AML-193 (cell line): ENCODE measurements around the gene TCF21.
A peak's percentile ranks its signal among the peaks of the same experiment; 100 is the strongest.

Experiments used
- DNase-seq, 2 experiments: peaks; one replicate each; lab custom pipeline; 2025; lab: John Stamatoyannopoulos, UW

TCF21 gene

GRCh38 chr6:133889557-133890403 is 867 bp downstream of the TCF21 start:
- DNase-seq, result no peak

DNA sequence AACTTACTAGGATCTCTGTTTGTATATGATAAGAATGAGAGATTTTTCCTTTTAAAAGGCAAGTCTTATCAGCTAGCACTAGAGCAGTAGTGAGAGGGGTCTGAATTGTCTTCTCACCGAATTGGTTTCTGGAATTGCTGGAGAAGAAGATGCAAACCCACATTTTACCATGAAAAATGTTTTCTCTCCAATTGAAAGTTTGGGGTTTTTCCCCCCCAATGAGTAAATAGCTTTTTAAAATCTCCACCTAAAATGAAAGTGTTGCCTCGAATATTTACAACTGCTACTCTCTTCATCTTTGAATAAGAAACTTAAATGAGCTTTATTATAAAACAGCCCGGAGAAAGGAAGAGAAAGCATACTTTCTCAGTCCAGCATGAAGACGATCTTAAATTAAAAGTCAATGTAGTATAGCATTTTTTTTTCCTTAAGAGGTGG is 1.8 kb downstream of the TCF21 start:
- no peak for DNase-seq

DNA sequence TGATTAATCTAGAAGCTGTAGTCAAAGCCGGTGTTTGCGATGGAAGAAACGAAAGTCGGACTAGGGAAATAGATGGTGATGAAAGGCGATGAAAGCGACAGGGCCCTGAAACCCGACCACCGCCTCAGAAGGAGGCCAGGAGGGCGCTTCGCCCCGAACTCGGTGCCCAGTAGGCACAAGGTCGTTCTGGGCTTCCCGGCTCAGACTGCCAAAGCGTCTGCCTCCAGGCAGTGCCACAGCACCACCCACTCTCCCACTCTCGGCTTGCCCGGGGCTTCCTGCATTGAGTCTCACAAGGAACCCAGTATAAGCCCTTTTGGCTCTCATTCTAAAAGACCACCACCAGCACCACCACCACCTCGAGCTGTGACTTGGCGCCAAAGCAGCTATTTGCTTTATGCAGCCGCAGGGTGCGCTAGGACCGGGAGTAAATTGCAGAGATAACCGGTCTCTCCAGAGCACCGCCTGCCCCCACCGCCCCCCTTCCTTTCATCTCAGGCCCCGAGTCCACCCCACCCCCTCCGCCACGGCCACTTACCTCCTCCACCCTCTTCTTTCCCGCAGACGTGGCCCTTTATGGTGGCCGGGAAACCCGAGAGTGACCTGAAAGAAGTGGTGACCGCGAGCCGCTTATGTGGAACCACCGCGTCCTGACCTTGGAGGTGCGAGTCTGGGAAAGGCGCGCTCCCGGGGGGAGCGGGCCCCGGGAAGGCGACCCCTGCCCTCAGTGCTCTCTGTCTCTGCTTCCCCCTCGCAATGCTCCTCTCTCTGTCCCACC is 2.4 kb downstream of the TCF21 start:
- no peak for DNase-seq

GRCh38 chr6:133891927-133892812 is 3.3 kb downstream of the TCF21 start:
- DNase-seq, result no peak

DNA sequence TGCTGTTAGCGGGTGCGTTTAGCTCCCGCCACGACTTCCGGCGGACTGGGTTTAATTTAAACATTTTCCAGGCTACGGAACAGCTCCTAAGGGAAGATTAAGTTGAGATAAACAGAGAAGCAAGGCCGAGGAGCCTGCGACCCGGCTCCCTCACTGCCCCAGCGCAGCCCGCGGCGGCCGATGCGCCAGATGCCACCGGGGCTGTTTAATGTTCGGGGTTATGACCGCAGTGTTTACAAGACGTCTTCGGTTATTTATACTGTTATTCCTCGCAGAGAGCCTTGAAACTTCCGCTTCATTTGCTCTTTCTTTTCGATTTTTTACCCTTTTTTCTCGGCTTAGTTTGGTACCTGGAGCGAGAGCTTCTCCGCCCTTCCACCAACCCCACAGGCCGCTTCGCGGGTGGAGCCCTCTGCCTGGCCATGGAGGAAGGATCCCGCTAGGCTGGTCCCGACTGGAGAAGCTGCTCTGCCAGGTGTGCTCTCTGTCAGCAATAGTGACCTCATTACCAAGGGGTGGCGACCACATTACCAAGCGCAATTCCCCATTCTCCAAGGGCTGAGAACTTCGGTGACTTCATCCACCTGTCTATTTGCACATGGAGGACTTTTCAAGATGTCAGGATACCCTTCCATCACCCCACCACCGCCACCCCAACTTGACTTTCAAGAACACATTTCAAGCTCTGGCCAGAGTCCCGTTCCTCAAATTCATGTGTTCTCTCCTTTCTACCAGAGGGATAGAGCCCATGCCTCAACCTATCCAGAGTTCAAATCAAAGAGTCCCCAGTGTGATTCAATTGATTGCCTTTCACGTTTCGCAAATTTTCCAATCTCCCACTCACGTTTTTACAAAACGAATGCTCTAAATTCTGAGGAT is 4.1 kb downstream of the TCF21 start:
- no peak for DNase-seq

DNA sequence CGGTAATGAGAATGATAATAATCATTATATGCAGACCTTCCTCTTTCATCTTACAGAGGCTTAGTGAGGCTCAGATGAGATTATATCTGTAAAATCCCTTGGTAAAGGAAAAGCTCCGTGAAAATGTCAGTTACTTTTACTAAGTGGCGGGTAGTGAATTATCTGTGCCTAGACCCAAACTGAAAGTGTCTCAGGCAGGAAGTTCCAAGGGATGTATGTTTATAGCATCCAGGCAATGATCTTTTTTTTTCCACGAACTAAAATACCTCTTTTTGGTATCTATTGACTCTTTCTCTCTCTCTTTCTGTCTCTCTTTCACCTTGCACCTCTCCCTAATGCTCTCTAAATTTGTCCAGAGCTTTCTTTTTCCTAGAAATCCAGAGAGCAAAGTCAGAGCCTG is 5.0 kb downstream of the TCF21 start:
- DNase-seq, result no peak

DNA sequence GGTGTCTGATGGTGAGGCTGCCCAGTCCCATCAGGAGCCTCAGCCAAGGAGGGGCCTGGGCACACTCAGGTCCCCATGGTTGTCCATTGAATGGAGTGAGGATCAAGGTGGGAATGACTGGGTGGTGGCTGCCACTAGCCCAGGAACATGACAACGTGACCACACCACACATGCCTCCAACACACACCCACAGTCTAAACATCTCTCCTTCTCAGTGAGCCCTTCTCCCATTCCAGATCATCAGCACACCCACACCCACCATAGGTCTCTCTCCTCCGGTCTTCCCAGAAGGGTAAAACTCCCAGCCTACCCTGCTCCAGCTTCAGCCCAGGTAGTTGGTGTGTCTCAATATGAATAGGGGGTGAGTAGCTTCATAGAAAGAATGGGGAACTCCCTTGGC is 5.5 kb downstream of the TCF21 start:
- DNase-seq, result no peak

DNA sequence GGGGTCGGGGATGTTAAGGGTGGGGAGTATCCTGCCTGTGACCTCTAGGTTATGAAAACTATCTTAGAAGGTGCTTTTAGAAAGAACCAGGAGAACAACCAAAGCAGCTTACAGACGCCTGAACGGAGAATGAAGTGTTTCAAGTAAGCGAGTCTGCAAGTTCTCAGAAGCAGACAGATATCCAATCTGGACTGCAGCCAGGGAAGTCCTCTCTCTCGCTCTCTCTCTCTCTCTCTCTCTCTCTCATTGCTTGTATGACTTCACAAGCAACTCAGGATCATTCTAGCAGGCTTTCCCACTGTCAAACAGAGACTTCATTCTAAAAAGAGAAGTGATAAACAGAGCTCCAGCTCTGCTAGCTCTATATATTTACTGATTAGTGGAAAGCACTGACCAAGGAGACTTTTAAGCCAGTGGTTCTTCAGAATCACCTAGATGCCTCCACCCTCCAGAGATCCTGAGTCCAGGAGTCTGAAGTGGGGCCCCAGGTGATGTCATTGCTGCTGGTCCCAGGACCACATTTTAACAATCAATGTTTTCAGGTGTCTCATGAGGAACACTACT is 6.0 kb downstream of the TCF21 start:
- no peak for DNase-seq

GRCh38 chr6:133895573-133896343 is 6.8 kb downstream of the TCF21 start:
- no peak for DNase-seq

GRCh38 chr6:133896344-133896721 is 7.4 kb downstream of the TCF21 start:
- DNase-seq, result no peak

DNA sequence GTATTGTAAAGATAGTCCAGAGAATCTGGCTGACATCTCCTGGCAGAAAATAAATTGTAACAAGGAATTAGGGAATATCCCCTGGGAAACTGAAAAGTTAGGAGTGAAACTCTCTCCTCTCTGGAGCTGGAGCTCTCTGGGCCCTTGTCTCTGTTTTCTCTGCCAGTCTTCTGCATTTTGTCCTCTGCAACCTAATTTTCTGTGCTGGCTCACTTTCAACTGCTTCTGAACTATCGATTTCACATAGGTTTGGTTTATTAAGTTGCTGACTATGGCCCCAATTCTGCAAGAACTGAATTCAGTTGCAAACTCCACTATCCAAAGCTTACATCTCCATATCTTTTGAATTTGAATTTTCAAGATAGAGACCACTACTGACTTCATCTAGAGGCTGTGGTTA is 9.3 kb downstream of the TCF21 start:
- DNase-seq, result no peak

GRCh38 chr6:133899556-133899955 is 10.6 kb downstream of the TCF21 start:
- DNase-seq, result no peak

- DNase-seq, result no peak
Observed at GRCh38 chr6:133903855-133904254, 14.9 kb downstream of the TCF21 start.

DNA sequence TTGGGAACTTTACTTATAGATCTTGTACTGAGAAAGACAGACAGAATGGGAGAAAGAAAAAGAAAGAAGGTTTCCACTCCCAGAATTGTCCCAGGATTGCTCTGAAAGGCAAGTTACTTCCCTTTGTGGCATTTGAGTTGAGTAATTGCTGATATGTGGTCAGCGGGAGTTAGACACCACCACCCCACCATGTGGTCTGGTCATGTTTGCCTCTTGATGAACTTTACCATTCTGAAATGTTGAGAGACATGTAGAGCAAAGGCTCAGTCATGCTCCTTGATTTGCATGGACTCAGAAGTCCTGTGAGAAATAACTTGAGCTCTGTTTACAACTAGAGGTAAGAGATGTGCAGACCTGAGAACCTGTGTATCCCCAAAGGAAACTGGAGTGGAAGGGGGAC is 17.1 kb downstream of the TCF21 start:
- peak; percentile 64 to 66 for DNase-seq

DNA sequence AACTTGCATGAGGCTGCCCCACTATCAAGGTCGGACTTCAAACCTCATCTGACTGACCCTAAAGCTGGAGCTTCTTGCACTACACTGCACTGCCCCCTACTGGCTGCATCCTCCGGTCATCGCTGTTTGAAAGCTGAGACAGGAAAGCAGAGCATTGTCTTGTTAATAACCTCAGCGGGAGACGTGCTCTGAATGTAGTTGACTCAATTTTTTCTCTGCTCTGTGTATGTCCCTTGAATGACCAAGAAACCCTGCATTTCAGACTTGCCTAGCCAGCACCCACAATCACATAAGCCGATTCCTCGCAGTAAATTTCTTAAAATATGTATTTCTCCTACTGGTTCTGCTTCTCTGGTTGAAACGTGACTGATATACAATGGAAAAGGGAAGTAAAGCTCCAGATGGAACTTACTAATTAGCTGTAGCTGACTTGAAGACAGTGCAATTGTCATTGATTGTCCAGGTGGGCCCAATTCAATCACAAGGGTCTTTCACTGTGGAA is 27.8 kb downstream of the TCF21 start:
- peak; percentile 91 to 92 for DNase-seq

- no peak for DNase-seq
Observed at GRCh38 chr6:133917781-133918180, 28.9 kb downstream of the TCF21 start.

DNA sequence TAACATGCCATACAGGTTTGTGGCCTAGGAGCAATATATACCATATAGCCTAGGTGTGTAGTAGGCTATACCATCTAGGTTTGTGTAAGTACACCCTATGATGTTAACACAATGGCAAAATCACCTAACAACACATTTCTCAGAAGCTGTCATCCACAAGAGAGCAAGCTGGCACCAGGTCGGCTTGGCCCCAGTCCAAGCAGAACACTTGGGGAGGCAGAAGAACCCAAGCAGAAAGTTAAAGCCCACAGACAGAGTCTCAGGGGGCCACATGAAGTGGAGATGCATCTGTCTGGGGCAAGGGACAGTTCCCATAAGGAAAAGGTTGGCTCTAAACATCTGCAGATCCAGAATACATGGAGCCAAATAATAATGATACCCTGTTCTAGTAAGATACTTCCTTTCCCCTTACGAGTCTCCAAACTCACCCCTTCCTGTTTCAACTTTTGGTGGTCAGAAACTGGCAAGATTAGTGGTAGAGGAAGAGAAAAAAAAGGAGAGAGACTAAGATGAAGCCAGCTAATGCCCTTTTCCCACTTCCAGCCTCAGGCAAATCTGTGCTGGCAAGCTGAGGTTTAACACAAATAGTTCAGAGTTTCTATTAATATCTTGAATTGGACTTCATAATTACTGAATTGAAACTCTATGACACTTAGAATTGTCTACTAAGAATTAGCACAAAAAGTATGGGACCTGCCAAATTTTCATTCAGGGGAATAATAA is 29.5 kb downstream of the TCF21 start:
- DNase-seq, result no peak

GRCh38 chr6:133919362-133919761 is 30.4 kb downstream of the TCF21 start:
- DNase-seq, result no peak

DNA sequence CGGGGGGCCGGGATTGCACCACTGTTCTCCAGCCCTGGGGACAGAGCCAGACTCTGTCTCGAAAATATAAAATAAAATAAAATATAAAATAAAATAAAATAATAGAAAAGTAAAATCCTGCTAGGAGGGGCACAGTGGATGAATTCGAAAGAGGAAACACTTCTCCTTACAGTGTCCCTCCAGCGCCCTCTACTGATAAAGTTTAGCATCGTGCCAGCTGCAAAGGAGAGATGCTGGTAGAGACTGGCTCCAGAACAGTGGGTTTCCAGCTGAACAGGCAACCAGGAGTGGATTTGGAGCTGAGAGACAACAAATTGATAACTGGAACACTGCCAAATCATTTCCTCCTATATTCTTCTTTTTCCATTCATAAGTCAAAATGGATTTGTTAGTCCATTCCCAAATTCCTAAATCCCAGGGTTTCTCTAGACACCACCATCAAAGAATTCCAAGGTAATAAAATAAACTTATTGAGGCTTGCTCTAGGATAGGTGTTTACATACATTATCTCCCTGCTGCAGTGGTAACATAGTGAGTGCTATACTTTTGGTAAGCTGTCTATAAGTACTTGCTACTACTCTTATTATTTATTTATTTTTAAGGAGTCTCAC is 32.4 kb downstream of the TCF21 start:
- DNase-seq, result peak; percentile 77 to 83
